Right ventricle myocardium inferior (tissue), 1 donor: Measurements from ENCODE around the gene MTSS2. TPM values are rescaled to one million over a fixed set of nuclear protein-coding genes. Genes with fewer than 3 reads are reported as not detected.

Experiments
- ATAC-seq: fragments of 200-7000 bp; cut with Tn5 transposase; one replicate; pipeline ENCODE4 v1.9.1; 2020; ENCODE audit warnings: mild to moderate bottlenecking, moderate library complexity
- DNase-seq: peaks from one replicate; pipeline ENCODE4 v3.0.0; 2021; ENCODE audit errors: missing footprints
- intact Hi-C: fragments of 100-400 bp; cut with DNase I; formaldehyde crosslinking; loops from one replicate; pipeline ENCODE4 v1.11.0; 2022
- total RNA-seq: library from RNA; stranded (reverse); fragmentation: NEBNext Ultra II Directional; extraction: Animal tissue kit (Norgen Biotek cat#: 25700); gene quantifications from one replicate; pipeline ENCODE4 v1.2.1, GENCODE V29; 2021
- donor health status: DM: no; HTN: yes; CAD: no; lungs with severe emphysema.

Gene MTSS2
- total RNA-seq, 1 donor from 2014 or later = 88.4 TPM

GRCh38 chr16:70703041-70703834, 17.4 kb upstream of the MTSS2 start:
- intact Hi-C loops = no loop called here
- ATAC-seq (peak; percentile 49), DNase-seq (no peak)

- no peak for DNase-seq
- intact Hi-C loops = no loop called here
- ATAC-seq = no peak
Measured at GRCh38 chr16:70702624-70703023, 16.8 kb upstream of the MTSS2 start.

GRCh38 chr16:70701998-70702397, 16.1 kb upstream of the MTSS2 start:
- no peak for DNase-seq
- intact Hi-C loops = no loop called here
- no peak for ATAC-seq

GRCh38 chr16:70701596-70701995, 15.7 kb upstream of the MTSS2 start:
- no peak for DNase-seq
- no peak for ATAC-seq
- intact Hi-C loops = no loop called here

- no peak for ATAC-seq
- intact Hi-C loops = no loop called here
- no peak for DNase-seq
Measured at GRCh38 chr16:70701036-70701435, 15.2 kb upstream of the MTSS2 start.

GRCh38 chr16:70700101-70701020, 14.5 kb upstream of the MTSS2 start:
- ATAC-seq = peak; percentile 79
- intact Hi-C loops = no loop called here
- no peak for DNase-seq

GRCh38 chr16:70699696-70700095, 13.8 kb upstream of the MTSS2 start:
- ATAC-seq = no peak
- no peak for DNase-seq
- intact Hi-C loops = no loop called here

GRCh38 chr16:70698901-70699300, 13.0 kb upstream of the MTSS2 start:
- intact Hi-C loops = no loop called here
- ATAC-seq = no peak
- DNase-seq = no peak

- intact Hi-C loops = no loop called here
Measured at GRCh38 chr16:70697594-70698170, 11.8 kb upstream of the MTSS2 start.

GRCh38 chr16:70696952-70697593, 11.2 kb upstream of the MTSS2 start:
- intact Hi-C loops = no loop called here
- no peak for ATAC-seq
- DNase-seq = no peak

More at GRCh38 chr16:70697594-70698170, 11.8 kb upstream of the MTSS2 start:
- DNase-seq = no peak
- ATAC-seq = no peak

- intact Hi-C loops = no loop called here
- ATAC-seq (no peak), DNase-seq (no peak)
Measured at GRCh38 chr16:70696355-70696754, 10.5 kb upstream of the MTSS2 start.

GRCh38 chr16:70695331-70696070, 9.6 kb upstream of the MTSS2 start:
- intact Hi-C loops = loop anchor here (2.0 kb wide), 1 partner anchor 43 kb away; no protein-coding TSS in a partner anchor
- peak; percentile 47 for ATAC-seq
- peak; percentile 83 for DNase-seq

GRCh38 chr16:70694868-70695218, 9.0 kb upstream of the MTSS2 start:
- intact Hi-C loops = loop anchor here (2.0 kb wide), 1 partner anchor 44 kb away; no protein-coding TSS in a partner anchor
- ATAC-seq = no peak
- DNase-seq = peak; percentile 23

- DNase-seq (peak; percentile 64), ATAC-seq (peak; percentile 6)
- intact Hi-C loops = loop anchor here (2.0 kb wide), 1 partner anchor 45 kb away; no protein-coding TSS in a partner anchor
Measured at GRCh38 chr16:70694088-70694867, 8.4 kb upstream of the MTSS2 start.

GRCh38 chr16:70692873-70693671, 7.2 kb upstream of the MTSS2 start:
- ATAC-seq (peak; percentile 50), DNase-seq (peak; percentile 84)
- intact Hi-C loops = loop anchor here (2.0 kb wide), 1 partner anchor 38 kb away; no protein-coding TSS in a partner anchor

- ATAC-seq = no peak
- peak; percentile 66 for DNase-seq
- intact Hi-C loops = loop anchor here (2.0 kb wide), 1 partner anchor 38 kb away; no protein-coding TSS in a partner anchor
Measured at GRCh38 chr16:70692130-70692872, 6.4 kb upstream of the MTSS2 start.
